Neural crest cell (in vitro differentiated cells): Measurements from ENCODE around the gene TIMM13. TPM values are rescaled to one million over a fixed set of nuclear protein-coding genes. Genes with fewer than 3 reads are reported as not detected.
A peak's percentile ranks its signal among the peaks of the same experiment; 100 is the strongest.

Experiments
- microRNA-seq: library from miRNA; unstranded; fragments of <30 nt; microRNA quantifications from one replicate; pipeline ENCODE4, GENCODE V29; 2020
- total RNA-seq: library from RNA; stranded (reverse); gene quantifications from 2 replicates; pipeline ENCODE4 v1.2.1, GENCODE V29; 2021

Gene TIMM13
- total RNA-seq, 1 donor from 2014 or later = 145 TPM

Small RNA genes within 50 kb of the gene (microRNA-seq; reads per million reads assigned to microRNA genes)
- 21.3 reads per million, percentile 35 among the genes with 10 or more reads in this experiment for gene MIR7108

Other genes starting within 250 kb of the TIMM13 start
- gene PLEKHJ1, start 191.3 kb downstream of the TIMM13 start, total RNA-seq = 132 and 137 TPM in 2 replicates
- 186 and 189 TPM in 2 replicates for gene SF3A2, start 190.8 kb downstream of the TIMM13 start, total RNA-seq
- gene AMH, start 178.3 kb downstream of the TIMM13 start, total RNA-seq = 71.6 and 79.1 TPM in 2 replicates
- 0.40 and 0.71 TPM in 2 replicates for gene JSRP1, start 171.2 kb downstream of the TIMM13 start, total RNA-seq
- gene PEAK3, start 145.4 kb downstream of the TIMM13 start, total RNA-seq = not detected in 2 replicates
- gene LINGO3, start 119.4 kb downstream of the TIMM13 start, total RNA-seq = not detected in 2 replicates
- 191 and 198 TPM in 2 replicates for gene LSM7, start 99.0 kb downstream of the TIMM13 start, total RNA-seq
- 117 and 119 TPM in 2 replicates for gene SPPL2B, start 98.9 kb downstream of the TIMM13 start, total RNA-seq
- gene TMPRSS9, start 67.3 kb downstream of the TIMM13 start, total RNA-seq = 0.12 TPM in 1 of 2 replicates, not detected in the other
- 201 and 206 TPM in 2 replicates for gene LMNB2, start 29.4 kb upstream of the TIMM13 start, total RNA-seq
- gene GADD45B, start 48.5 kb upstream of the TIMM13 start, total RNA-seq = 3.3 and 4.1 TPM in 2 replicates